ENCODE results near the gene TIMD4. TPM values are rescaled to one million over a fixed set of nuclear protein-coding genes. Genes with fewer than 3 reads are reported as not detected.

The TIMD4 gene
- polyA plus RNA-seq, 1 donor from 2014 or later: not detected

DNA sequence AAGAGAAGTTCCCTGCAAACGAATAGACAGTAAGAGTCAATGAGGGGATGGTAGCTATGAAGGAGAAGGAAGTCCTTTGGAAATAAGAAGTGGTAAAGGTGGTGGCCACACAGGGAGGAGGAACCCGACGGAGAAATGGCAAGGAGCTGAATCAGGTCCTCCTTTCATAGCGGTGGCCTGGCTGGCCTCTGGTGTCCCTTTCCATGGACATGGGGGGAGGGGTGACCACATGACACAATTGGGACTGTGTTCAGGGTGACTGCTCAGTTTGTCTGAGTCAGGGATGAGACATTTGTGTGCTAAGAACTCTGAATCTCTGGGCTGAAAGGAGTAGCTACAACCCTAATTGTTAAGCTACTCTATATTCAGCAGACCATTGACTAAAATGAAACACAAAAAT, 28.7 kb upstream of the TIMD4 start (continued):
- TF ChIP-seq, protein P1, sequence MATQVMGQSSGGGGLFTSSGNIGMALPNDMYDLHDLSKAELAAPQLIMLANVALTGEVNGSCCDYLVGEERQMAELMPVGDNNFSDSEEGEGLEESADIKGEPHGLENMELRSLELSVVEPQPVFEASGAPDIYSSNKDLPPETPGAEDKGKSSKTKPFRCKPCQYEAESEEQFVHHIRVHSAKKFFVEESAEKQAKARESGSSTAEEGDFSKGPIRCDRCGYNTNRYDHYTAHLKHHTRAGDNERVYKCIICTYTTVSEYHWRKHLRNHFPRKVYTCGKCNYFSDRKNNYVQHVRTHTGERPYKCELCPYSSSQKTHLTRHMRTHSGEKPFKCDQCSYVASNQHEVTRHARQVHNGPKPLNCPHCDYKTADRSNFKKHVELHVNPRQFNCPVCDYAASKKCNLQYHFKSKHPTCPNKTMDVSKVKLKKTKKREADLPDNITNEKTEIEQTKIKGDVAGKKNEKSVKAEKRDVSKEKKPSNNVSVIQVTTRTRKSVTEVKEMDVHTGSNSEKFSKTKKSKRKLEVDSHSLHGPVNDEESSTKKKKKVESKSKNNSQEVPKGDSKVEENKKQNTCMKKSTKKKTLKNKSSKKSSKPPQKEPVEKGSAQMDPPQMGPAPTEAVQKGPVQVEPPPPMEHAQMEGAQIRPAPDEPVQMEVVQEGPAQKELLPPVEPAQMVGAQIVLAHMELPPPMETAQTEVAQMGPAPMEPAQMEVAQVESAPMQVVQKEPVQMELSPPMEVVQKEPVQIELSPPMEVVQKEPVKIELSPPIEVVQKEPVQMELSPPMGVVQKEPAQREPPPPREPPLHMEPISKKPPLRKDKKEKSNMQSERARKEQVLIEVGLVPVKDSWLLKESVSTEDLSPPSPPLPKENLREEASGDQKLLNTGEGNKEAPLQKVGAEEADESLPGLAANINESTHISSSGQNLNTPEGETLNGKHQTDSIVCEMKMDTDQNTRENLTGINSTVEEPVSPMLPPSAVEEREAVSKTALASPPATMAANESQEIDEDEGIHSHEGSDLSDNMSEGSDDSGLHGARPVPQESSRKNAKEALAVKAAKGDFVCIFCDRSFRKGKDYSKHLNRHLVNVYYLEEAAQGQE (IDR thresholded peaks at IDR 0.05; ENCODE audit: borderline replicate concordance): no peak
- TF ChIP-seq EP300 (conservative IDR thresholded peaks at IDR 0.05; ENCODE audit: poor library complexity, severe bottlenecking): no peak

DNA sequence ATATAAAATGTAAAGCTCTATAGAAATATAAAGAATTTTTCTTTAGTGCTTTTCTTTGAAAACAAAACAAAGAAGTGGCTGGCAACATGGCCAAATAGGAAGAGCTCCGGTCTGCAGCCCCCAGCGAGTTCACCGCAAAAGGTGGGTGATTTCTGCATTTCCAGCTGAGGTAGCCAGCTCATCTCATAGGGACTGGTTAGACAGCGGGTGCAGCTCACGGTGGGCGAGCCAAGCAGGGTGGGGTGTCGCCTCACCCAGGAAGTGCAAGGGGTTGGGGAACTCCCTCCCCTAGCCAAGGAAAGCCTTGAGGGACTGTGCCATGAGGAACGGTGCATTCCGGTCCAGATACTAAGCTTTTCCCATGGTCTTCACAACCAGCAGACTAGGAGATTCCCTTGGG, 21.0 kb upstream of the TIMD4 start:
- H3K27ac ChIP-seq (ENCODE audit: low read length): no peak overlapping the region
- no peak overlapping the region for H3K4me3 ChIP-seq (ENCODE audit: low read length)
- H3K9me3 ChIP-seq (ENCODE audit: low read length): no peaks in the 10 kb centered on the region
- H3K27me3 ChIP-seq (ENCODE audit: insufficient read depth, low read depth, low read length): no peaks in the 10 kb centered on the region
- H3K79me2 ChIP-seq (replicated peaks; ENCODE audit: insufficient read depth, low read length): no peaks in the 10 kb centered on the region
- no peaks in the 10 kb centered on the region for H3F3A ChIP-seq (ENCODE audit: insufficient read depth, low read length, poor library complexity, severe bottlenecking)
- no peaks in the 10 kb centered on the region for H3K36me3 ChIP-seq (ENCODE audit: insufficient read depth, low read length)
- H3K9me2 ChIP-seq (ENCODE audit: insufficient read depth, low read length): no peaks in the 10 kb centered on the region
- no peak overlapping the region for H2AFZ ChIP-seq (ENCODE audit: low read depth, low read length)
- H3K4me2 ChIP-seq (ENCODE audit: low read length): no peak overlapping the region
- no peaks in the 10 kb centered on the region for H4K20me1 ChIP-seq (ENCODE audit: insufficient read depth)
- H3K9ac ChIP-seq (ENCODE audit: low read length): no peak overlapping the region
- TF ChIP-seq EZH2 (IDR thresholded peaks at IDR 0.05; ENCODE audit: borderline replicate concordance, insufficient read depth, low read length, poor library complexity, severe bottlenecking): no peak
- TF ChIP-seq TAF1 (IDR thresholded peaks at IDR 0.05; ENCODE audit: low read depth): no peak
- TF ChIP-seq RAD21 (conservative IDR thresholded peaks at IDR 0.05): no peak
- TF ChIP-seq, protein P2, sequence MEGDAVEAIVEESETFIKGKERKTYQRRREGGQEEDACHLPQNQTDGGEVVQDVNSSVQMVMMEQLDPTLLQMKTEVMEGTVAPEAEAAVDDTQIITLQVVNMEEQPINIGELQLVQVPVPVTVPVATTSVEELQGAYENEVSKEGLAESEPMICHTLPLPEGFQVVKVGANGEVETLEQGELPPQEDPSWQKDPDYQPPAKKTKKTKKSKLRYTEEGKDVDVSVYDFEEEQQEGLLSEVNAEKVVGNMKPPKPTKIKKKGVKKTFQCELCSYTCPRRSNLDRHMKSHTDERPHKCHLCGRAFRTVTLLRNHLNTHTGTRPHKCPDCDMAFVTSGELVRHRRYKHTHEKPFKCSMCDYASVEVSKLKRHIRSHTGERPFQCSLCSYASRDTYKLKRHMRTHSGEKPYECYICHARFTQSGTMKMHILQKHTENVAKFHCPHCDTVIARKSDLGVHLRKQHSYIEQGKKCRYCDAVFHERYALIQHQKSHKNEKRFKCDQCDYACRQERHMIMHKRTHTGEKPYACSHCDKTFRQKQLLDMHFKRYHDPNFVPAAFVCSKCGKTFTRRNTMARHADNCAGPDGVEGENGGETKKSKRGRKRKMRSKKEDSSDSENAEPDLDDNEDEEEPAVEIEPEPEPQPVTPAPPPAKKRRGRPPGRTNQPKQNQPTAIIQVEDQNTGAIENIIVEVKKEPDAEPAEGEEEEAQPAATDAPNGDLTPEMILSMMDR (IDR thresholded peaks at IDR 0.05; ENCODE audit: poor library complexity, severe bottlenecking): no peak
- no peak for TF ChIP-seq SMC3 (conservative IDR thresholded peaks at IDR 0.05; ENCODE audit: poor library complexity)

DNA sequence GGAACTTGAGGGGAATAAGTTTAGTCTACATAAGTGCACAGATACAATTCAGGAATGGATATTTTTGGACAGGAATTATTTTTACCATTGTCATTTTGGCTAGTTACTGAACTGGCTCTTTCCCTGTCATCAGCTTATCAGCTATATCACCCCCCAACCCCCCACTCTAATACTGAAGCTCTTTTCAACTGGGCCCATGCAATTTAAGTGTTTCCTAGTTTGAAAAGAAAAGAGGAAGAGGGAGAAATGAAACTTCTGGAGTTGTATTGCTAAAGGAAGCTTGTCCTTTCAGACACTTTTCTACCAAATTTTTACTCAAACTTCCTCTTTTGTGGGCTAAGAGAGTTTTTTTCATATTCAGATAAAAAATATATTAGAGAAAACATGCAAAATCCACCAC, 18.5 kb upstream of the TIMD4 start:
- H3F3A ChIP-seq (ENCODE audit: insufficient read depth, low read length, poor library complexity, severe bottlenecking): no peaks in the 10 kb centered on the region
- H3K9ac ChIP-seq (ENCODE audit: low read length): no peak overlapping the region
- no peak overlapping the region for H3K4me2 ChIP-seq (ENCODE audit: low read length)
- no peaks in the 10 kb centered on the region for H3K36me3 ChIP-seq (ENCODE audit: insufficient read depth, low read length)
- no peak overlapping the region for H3K27ac ChIP-seq (ENCODE audit: low read length)
- no peaks in the 10 kb centered on the region for H3K79me2 ChIP-seq (replicated peaks; ENCODE audit: insufficient read depth, low read length)
- no peak overlapping the region for H3K4me3 ChIP-seq (ENCODE audit: low read length)
- no peaks in the 10 kb centered on the region for H3K9me3 ChIP-seq (ENCODE audit: low read length)
- H4K20me1 ChIP-seq (ENCODE audit: insufficient read depth): no peaks in the 10 kb centered on the region
- TF ChIP-seq EP300 (conservative IDR thresholded peaks at IDR 0.05; ENCODE audit: poor library complexity, severe bottlenecking) (no peak), MXI1 (conservative IDR thresholded peaks at IDR 0.05; ENCODE audit: poor library complexity, severe bottlenecking) (no peak), RAD21 (conservative IDR thresholded peaks at IDR 0.05) (no peak), SMC3 (conservative IDR thresholded peaks at IDR 0.05; ENCODE audit: poor library complexity) (no peak), TAF1 (IDR thresholded peaks at IDR 0.05; ENCODE audit: low read depth) (no peak)
- TF ChIP-seq, protein P1 (IDR thresholded peaks at IDR 0.05; ENCODE audit: borderline replicate concordance): no peak
- H3K9me2 ChIP-seq (ENCODE audit: insufficient read depth, low read length): no peaks in the 10 kb centered on the region
- no peaks in the 10 kb centered on the region for H3K27me3 ChIP-seq (ENCODE audit: insufficient read depth, low read depth, low read length)
- no peak overlapping the region for H2AFZ ChIP-seq (ENCODE audit: low read depth, low read length)

Data from neural cell (in vitro differentiated cells).